ENCODE results near the gene EIF4B.

DNA sequence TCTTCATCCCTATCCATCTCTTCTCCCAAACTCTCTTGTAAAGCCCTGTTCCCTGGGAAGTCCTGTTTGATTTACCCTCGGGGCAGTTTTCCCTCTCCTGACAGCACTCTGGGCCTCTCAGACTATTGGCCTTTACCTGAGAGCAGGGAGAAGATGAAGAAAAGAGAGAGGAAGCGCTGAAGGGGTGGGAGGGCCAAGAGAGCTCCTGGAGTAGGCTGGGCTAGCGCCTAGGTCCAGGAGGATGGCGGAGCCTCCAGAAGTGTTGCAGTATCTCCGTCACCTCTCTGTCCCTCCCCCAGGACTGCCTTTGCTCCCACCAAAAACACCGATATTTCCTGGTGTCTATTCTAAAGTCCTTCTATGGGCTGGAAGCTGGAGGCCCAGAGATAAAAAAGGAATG lies 85.5 kb downstream of the EIF4B start:
- TF ChIP-seq POLR2A (IDR thresholded peaks at IDR 0.05) = no peak
- TF ChIP-seq, protein P1, sequence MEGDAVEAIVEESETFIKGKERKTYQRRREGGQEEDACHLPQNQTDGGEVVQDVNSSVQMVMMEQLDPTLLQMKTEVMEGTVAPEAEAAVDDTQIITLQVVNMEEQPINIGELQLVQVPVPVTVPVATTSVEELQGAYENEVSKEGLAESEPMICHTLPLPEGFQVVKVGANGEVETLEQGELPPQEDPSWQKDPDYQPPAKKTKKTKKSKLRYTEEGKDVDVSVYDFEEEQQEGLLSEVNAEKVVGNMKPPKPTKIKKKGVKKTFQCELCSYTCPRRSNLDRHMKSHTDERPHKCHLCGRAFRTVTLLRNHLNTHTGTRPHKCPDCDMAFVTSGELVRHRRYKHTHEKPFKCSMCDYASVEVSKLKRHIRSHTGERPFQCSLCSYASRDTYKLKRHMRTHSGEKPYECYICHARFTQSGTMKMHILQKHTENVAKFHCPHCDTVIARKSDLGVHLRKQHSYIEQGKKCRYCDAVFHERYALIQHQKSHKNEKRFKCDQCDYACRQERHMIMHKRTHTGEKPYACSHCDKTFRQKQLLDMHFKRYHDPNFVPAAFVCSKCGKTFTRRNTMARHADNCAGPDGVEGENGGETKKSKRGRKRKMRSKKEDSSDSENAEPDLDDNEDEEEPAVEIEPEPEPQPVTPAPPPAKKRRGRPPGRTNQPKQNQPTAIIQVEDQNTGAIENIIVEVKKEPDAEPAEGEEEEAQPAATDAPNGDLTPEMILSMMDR (IDR thresholded peaks at IDR 0.05) = no peak
- TF ChIP-seq POLR2AphosphoS5 (IDR thresholded peaks at IDR 0.05; ENCODE audit: insufficient read depth in 1 of 2, low read depth in 1 of 2) = no peak
